Measurements from ENCODE around the gene HM13.
"Not testable (repeated sequence)": the region's sequence is repeated elsewhere in the genome, so short reads cannot be mapped to it uniquely, and the experiment has no call there.

Gene HM13

GRCh38 chr20:31612271-31612640 lies 98.0 kb downstream of the HM13 start:
- not testable (repeated sequence) for DNase-seq (ENCODE audit: low read depth)

- DNase-seq (ENCODE audit: low read depth): no peak
Measured at GRCh38 chr20:31615416-31615815, 101.2 kb downstream of the HM13 start.

DNA sequence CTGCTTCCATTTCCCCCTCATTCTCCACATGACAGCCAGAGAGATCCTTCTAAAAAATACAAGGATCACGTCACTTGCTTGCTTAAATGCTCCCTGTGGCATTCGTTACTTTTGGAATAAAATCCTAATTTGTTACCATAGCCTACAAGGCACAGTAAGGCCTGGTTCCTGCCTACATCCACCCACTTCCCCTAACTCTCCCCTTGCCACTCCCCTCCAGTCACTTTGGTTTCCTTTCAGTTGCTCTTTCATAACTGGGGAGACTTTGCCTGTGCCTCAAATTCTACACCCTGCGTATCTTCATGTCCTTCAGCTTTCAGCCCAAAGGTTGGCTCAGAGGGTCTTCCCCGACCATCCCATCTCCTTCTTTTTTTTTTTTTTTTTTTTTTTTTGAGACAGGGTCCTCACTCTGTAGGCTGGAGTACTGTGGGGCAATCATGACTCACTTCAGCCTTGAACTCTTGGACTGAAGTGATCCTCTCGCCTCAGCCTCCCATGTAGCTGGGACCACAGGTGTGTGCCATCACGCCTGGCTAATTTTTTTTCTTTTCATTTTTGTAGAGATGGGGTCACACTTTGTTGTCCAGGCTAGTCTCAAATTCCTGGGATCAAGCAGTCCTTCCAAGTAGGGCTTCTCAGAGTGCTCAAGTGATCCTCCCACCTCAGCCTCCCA lies 103.3 kb downstream of the HM13 start:
- no peak for DNase-seq (ENCODE audit: low read depth)
